Breast epithelium (tissue), 3 donors: Measurements from ENCODE around the gene METTL2B.

Experiments used
- POLR2A ChIP-seq: fragments of 450-650 bp; IDR thresholded peaks from one replicate; pipeline ENCODE4 v1.6.1; 2016; ENCODE audit warnings: antibody characterized with exemption, mild to moderate bottlenecking, moderate library complexity
- POLR2AphosphoS5 ChIP-seq, 3 donors: sonication (generic); formaldehyde crosslinking; IDR thresholded peaks; one replicate each; pipeline ENCODE4 v1.6.1; 2017; ENCODE audit warnings: antibody characterized with exemption in 3 of 3
- TF ChIP-seq, protein P1 (sequence below), 3 donors: fragments of 450-650 bp; IDR thresholded peaks; one replicate each; pipeline ENCODE4 v1.5.1; 2016 to 2017; ENCODE audit warnings: antibody characterized with exemption in 3 of 3, mild to moderate bottlenecking in 3 of 3, moderate library complexity in 3 of 3

- TF ChIP-seq POLR2A (no peak), POLR2AphosphoS5 (IDR thresholded peaks at IDR 0.05) (no peak)
- TF ChIP-seq, protein P1, sequence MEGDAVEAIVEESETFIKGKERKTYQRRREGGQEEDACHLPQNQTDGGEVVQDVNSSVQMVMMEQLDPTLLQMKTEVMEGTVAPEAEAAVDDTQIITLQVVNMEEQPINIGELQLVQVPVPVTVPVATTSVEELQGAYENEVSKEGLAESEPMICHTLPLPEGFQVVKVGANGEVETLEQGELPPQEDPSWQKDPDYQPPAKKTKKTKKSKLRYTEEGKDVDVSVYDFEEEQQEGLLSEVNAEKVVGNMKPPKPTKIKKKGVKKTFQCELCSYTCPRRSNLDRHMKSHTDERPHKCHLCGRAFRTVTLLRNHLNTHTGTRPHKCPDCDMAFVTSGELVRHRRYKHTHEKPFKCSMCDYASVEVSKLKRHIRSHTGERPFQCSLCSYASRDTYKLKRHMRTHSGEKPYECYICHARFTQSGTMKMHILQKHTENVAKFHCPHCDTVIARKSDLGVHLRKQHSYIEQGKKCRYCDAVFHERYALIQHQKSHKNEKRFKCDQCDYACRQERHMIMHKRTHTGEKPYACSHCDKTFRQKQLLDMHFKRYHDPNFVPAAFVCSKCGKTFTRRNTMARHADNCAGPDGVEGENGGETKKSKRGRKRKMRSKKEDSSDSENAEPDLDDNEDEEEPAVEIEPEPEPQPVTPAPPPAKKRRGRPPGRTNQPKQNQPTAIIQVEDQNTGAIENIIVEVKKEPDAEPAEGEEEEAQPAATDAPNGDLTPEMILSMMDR (IDR thresholded peaks at IDR 0.05), result no peak
These were observed 25.6 kb upstream of the METTL2B start for GRCh38 chr7:128450913-128451312.
